Suppressor macrophage (primary cell): Measurements from ENCODE around the gene SLC25A29.

ENCODE experiments used
- DNase-seq, 4 experiments: peaks; one replicate each; pipeline ENCODE4 v3.0.0-alpha.2; 2020 to 2022

The SLC25A29 gene

DNA sequence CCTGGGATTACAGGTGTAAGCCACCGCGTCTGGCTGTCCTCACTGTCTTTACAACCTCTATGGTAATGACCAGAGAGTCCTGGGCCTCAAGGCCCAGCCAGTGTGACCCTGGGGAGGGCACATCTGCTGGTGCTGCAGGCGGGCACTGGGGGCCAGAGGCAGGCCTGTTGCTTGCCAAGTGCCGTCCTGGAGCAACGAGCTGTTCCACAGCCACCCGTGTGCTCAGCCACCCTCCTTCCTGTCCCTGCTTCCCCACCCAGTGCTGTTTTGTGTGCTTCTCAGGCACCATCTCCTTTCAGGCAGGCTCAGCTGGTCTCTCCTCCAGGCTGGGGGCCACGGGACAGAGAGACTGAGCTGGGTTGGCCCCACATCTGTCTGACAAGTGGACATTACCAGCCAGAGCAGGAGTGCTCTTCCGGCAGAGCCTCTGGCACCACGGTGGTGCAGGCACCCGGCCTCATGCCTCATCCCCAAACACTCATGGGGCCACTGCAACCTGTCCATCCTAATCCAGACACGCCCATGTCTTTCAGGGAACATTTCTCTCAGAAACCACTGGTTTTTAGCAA lies 25.9 kb upstream of the SLC25A29 start:
- DNase-seq: no peak

DNA sequence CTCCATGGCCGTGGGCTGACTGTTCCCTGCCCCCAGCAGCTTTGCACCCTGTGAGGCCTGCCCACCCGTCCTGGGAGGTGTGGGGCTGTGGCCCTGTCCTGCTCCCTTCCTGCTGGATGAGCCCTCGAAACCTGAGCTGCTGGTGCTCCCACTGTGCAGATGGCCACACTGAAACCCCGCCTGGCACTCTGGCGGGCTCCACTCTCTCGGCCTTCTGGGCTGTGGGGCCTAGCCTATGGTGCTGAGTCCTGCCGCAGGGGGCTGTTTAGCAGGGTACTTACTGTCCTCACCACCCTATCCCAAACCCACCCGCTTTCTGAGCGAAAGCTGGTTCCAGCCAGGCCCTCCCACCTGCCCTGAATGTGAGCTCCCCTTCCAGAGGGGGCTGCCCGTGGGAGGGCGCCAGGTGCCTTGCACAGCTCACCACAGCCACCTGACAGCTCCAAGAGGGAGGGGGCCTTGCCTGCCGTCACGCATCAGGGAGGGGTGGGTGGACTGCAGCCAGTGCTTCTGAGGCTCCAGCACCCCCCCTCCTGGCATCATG lies 24.2 kb upstream of the SLC25A29 start:
- DNase-seq: no peak

DNA sequence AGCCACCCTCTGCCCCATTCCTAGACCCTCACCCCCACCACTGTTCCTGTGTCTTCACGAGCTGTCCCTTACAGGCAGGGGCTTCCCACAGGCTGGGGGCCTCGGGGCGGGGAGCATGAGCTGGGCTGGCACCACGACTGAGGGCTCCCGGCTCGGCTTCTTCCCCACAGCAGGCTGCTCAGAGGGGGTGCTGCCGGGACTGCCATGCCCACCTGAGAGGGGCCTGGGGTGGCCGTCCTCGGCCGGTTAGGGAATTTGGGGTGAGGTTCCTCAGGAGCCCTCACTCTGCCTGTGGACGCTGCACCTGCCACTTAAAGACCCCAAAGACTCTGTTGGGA lies 23.7 kb upstream of the SLC25A29 start:
- no peak for DNase-seq

DNA sequence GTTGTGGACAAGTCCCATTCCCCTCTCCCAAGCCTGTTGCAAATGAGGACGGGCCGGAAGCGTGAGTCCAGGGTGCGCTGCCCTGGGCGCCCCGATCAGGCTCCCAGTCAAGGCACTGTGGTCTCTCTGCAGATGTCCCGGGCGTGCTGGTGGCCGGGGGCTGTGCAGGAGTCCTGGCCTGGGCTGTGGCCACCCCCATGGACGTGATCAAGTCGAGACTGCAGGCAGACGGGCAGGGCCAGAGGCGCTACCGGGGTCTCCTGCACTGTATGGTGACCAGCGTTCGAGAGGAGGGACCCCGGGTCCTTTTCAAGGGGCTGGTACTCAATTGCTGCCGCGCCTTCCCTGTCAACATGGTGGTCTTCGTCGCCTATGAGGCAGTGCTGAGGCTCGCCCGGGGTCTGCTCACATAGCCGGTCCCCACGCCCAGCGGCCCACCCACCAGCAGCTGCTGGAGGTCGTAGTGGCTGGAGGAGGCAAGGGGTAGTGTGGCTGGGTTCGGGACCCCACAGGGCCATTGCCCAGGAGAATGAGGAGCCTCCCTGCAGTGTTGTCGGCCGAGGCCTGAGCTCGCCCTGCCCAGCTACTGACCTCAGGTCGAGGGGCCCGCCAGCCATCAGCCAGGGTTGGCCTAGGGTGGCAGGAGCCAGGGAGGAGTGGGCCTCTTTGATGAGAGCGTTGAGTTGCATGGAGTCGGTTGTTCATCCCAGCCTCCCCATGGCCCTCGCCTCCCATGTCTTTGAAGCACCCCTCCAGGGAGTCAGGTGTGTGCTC lies 23.2 kb upstream of the SLC25A29 start:
- no peak for DNase-seq

DNA sequence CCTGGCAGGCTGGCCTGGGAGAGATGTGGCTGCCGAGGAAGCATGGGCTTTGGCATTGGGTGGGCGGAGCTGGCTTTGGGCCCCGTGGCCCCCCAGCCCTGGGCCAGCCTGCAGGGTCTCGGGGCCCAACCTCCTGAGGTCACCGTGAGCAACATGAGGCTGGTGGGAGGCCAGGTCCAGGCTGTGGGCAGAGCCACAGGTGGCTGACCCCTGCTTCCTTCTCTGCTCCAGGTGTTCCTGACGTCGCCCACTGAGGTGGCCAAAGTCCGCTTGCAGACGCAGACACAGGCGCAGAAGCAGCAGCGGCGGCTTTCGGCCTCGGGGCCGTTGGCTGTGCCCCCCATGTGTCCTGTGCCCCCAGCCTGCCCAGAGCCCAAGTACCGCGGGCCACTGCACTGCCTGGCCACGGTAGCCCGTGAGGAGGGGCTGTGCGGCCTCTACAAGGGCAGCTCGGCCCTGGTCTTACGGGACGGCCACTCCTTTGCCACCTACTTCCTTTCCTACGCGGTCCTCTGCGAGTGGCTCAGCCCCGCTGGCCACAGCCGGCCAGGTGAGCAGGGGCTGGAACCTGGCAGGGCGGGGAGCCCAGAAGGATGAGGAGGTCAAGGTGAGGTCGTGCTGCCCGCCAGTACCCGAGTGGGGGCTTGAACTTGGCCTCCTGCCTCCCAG lies 22.4 kb upstream of the SLC25A29 start:
- no peak for DNase-seq

DNA sequence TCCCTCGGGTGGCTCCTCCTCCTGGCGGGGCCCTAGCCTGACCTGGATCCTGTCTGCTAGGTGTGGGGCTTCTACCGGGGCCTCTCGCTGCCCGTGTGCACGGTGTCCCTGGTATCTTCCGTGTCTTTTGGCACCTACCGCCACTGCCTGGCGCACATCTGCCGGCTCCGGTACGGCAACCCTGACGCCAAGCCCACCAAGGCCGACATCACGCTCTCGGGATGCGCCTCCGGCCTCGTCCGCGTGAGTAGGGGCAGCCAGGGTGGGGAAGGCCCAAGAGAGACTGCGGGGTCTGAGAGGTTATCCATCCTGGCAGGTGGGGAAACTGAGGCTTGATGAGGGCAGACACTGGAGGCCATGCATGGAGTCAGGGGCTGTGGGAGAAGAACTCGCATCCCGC lies 20.9 kb upstream of the SLC25A29 start:
- DNase-seq: no peak

DNA sequence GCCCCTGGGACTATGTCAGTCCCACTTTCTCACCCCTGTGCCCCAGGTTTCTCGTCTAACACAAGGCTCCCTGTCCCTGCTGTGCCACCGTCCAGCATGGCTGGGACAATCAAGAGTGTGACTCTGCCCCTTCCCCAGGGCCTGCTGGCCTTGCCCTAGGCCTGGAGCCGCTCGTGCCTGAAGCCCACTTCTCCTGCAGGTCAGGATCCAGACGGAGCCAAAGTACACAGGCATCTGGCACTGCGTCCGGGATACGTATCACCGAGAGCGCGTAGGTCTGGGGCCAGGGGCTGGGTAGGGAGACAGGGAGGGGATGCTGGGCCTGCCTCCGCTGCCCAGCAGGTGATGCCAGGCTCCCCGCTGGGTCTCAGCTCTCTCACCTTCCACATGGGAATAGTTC lies 19.7 kb upstream of the SLC25A29 start:
- no peak for DNase-seq

DNA sequence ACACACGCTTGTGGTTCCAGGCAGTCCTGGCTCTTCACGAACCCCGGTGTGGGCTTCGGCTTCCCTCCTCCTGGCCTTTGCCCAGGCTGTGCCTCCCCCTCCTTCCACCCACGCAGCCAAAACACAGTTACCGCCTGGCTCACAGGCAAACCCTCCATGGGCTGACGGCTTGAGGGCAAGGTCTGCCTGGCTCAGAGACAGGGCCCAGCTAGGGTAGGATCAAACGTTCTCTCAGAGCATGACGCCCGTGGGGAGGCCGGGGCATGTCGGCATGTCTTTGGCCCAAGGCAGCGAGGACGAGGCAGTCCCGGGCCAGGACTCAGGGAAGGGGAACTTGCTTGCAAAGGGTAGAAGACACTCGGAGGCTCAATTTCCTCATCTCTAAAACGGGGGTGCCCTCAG lies 19.0 kb upstream of the SLC25A29 start:
- peak in 3 of 4 experiments; percentile 39 to 59 (median 50) for DNase-seq

DNA sequence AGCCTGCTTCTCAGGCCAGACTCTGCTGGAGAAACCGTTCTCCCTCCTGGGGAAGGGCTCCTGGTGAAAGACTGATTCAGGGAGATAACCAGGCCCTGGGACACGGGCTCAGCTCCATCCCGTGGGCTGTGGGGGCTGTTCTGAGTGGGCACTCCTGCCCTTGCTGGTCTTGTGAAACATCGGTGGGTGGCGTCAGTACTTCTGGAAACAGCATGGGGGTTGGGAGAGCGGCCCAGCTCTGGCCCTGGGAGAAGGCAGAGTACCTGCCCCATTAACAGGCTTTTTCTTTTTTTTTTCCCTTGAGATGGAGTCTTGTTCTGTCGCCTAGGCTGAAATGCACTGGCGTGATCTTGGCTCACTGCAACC lies 17.7 kb upstream of the SLC25A29 start:
- peak in 2 of 4 experiments; percentile 37 to 51 for DNase-seq

DNA sequence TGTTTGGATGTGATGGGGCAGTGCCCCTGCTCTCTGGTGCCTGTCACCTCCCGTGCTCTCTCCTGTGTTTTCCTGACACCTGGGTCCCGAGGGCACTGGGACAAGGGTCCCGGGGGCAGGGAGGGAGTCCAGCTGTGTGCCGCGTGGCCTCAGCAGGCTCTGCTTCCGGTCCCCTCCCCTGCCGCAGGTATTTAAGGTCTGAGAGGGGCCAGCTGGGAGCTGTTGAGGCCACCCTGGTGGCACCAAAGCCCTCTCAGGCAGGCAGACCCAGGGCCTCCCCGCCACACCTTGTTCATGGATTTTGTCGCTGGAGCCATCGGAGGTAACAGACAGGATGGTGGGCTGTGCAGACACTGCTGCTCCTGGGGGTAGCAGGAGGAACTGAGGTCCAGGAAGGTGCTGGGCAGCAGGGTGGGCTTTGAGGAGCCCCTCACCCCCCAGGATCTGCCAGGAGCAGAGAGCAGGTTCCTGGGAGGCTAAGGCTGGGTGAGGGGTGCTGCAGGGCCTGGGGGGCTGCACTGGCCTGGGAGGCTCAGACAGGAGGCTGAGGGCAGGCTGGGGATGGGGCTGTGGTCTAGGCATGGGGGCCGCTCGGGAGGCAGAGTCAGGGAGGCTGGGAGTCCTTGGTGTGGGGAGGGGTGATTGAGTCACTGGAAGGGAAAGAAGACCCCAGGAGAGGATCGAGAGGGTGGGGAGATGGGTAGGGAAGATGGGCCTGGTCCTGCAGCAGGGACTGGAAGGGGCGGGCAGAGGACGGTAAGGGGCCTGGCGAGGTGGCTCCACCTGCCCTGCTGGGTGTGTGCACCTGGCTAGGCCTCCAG lies 17.1 kb upstream of the SLC25A29 start, which contains the start of gene SLC25A47:
SLC25A47 (plus strand) TSS at position 219 of the 821 bp plus-strand sequence; CDS start at position 295, 76 bp downstream.
- DNase-seq: no peak

DNA sequence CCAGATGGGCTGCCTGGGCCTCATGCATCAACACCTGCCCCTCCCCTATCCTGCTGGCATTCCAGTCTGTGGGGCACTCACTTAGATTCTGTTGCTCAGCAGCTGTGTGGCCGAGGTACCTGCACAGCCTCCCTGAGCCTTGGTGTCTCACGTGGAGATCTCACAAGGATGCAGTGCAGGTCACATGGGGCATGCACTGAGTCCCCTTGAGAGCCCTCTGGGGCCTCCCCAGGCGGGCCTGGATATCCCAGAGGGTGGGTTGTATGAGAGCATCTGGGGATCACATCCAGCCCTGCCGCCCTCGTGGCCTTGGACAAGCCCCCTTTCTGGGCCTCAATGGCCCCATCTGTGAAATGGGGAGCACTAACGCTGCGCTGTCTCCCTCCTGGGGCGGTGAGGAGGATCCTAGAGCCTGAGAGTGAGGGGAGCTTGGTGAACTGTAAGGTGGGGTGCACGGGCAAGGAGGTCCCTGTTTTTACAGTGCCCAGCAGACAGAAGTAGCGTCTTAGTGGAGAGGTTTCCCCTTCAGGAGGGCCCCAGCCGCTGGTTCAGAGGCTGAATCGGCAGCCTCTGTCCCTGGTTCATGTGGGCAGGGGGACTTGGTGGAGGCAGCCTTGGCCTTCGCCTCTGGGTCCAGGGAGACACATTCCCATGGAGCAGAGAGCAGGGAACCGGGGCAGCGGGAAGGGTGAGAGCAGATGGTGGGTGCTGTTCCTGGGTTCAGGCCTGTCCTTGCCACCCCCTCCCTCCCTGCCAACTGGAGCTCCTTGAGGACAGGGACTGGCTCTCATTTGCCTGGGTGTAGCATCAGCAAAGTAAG lies 16.1 kb upstream of the SLC25A29 start:
- DNase-seq: no peak

DNA sequence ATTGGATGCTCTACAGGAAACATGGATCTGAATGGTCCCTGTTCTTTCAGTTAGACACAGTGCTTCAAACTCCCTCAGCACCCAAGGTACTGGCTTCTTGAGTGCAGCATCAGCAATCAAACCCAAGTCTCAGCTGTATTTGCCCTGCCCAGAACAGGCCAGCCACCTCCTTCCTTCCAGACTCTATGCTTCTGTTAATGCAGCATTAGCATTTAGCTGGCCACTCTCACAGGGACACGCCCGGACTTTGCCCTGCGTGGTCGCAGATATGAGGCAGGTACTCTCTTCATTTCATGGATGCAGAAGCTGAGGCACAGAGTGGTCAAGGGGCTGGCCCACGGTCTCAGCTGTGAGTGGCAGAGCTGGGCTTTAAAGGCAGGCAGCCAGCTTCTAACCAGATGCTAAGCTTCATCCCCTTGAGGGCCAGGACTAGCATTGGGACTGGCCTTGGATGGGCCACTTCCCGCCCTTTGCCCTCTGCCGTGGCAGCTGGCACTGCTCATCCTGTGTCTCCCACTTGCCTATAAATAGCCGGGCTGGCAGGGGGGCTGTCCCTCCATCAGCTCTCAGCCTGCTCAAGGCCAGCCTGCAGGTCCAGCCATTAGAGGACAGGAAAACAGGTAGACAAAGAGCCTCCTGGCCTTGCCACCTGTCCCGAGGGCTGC lies 15.4 kb upstream of the SLC25A29 start:
- DNase-seq: no peak

DNA sequence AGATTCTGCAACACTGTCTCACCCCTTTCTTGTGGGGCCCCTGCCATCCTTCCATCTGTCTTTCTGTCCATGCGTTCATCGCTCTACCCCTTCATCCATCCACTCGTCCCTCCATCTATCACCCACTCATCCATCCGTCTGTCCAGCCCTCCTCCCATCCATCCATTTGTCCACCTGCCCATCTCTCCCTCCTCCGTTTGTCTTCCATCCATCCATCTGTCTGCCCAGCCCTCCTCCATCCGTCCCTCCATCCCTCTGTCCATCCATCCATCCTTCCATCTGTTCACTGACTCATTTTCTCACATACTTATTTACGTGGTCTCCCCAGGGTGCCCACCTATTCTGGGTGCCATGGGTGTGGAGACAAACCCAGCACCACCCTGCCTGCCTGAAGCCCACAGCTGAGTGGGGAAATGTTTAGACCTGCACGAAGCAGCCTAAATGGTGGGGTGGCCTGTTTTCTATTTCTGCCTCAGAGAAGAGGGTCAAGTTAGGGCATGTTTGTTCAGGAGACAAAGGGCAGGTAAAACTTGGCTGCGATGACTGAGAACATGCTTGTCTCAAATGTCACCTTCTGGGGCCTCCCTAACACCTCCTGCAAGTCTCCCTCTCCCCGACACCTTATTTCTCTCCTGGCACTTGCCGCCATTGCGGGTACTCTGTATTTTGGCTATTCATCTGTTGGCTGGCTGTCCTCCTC lies 14.1 kb upstream of the SLC25A29 start:
- DNase-seq: no peak

DNA sequence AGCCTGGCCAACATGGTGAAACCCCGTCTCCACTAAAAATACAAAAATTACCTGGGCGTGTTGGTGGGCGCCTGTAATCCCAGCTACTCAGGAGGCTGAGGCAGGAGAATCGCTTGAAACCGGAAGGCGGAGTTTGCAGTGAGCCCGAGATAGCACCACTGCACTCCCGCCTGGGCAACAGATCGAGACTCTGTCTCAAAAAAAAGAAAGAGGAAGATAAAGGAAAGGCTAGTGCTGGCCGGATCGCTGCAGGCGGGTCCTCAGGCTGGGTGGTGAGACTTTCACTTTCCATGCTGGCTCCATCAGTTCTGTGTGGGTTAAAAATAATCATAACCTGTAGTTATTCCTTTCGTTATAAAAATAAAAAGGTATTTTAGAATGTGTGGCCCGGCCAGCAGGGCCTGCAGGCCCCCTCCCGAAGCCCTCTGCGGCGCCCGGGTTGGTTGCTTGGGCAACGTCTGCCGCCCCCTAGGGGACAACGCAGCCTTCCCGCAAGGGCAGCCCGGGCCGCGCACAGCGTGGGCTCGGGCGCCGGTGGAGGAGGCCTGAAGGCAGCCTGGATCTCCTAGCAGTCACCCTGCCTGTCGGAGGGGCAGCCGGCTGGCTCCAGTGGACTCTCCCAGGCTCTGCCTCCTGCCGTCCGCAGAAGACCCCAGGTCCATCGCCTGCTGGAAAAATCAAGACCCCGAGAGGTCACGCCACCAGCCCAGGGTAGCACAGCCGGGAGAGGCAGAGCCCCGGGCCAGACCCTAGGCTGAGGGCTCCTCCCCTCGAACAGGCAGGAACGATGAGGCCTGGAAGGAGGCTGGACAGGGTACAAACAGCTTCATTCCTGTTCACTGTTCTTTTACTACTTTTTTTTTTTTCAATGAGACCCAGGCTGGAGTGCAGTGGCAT lies 11.9 kb upstream of the SLC25A29 start:
- peak; percentile 73 to 91 (median 82) for DNase-seq

DNA sequence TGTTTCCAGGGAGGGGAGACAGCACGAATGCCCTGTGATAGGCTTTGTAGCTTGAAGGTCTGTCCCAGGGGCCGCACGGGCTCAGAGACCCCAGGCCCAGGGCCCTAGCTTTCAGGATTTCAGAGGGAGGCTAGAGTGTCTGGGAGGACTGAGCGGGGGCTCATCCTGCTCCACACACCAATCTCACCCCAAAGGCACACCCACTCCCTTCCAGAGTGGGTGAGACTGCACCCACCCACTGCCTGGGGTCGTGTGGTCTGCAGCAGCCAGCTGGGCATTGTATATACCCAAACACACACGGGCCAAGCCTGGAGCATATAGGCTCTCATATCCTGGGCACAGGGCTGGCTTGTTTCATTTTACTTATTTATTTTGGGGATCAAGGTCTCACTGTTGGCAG lies 11.1 kb upstream of the SLC25A29 start:
- no peak for DNase-seq

DNA sequence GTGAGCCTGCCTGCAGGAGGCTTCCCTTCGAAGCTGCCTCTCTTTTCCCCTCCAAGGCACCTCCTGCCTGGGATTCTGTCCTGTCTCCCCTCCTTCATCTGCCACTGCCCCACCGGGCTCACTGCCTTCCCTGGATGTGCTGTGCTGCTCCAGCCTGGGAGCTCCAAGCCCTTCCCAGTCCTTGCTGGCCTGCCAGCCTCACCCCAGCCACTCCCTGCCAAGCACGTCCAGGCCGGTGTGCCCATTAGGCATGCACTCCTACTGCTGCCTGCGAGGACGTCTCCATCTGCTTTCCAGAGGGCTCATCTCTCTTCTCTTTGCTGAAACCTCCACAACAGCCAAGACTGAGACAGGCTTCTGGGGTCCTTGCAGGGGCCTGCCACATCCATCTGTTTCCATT lies 8.5 kb upstream of the SLC25A29 start:
- DNase-seq: no peak

DNA sequence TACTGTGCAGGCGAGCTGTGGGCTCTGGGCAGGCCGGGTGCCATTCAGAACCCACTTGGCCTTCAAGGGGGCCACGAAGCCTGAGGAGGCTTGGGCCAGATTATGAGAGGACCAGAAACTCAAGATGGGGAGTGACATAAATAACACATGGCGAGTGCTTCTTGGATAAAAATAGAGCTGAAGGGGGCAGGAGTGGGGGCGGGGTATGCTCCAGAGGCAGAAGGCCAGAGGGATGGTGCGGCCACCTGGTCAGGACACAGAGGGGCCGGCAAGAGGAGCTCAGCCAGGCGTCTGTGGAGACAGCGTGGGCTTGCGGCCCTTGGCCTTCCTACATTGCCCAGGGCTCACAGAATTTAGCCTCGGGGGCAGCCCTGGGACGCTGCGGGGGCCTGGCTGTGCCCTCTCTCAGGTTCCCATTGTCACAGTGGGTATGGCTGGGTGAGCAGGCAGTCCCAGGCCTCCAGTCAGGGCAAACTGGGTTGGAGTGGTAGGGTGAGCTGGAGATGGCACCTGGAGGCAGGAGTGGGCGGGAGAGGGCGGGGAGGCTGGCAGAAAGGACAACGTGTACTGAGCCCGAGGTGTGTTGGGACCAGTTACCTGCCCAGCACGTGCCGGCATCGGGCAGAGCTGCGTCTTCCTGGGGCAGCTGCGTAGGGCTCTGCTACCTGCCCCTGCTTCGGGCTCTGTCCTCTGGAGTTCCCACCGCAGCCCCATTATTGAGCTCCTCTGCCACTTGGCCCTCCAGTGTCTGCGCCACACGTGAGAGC lies 7.4 kb upstream of the SLC25A29 start:
- no peak for DNase-seq

DNA sequence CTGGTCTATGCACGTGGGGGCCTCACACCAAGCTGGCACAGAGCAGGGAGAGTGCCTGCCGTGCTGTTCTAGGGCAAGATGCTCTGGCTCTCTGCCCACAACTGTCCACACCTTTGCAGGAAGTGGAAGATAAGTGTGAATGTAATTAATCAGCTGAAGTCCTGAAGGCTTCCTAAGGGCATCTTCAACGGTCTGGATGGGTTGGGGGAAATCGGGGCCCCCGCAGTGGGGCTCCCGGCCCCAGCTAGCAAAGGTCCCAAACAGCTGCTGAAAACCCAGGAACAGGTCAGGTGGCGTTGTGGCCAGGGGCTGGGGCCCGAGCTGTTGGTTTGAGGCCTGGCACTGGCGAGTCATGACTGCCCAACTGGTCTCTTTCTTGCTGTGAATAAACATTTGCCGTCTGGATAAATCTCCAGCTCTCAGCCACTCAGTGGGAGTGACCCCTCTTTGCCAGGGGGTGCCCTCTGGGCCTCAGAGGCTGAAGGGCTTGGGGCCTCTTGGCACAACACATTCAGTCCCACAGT lies 6.7 kb upstream of the SLC25A29 start:
- DNase-seq: no peak
